ENCODE measurements around the gene OR2M2. TPM values are rescaled to one million over a fixed set of nuclear protein-coding genes. Genes with fewer than 3 reads are reported as not detected.

The OR2M2 gene
- total and polyA plus RNA-seq, 9 of the 15 experiments (the other 6 are each of a cell fraction or from before 2014, with no cell fraction given): not detected

DNA sequence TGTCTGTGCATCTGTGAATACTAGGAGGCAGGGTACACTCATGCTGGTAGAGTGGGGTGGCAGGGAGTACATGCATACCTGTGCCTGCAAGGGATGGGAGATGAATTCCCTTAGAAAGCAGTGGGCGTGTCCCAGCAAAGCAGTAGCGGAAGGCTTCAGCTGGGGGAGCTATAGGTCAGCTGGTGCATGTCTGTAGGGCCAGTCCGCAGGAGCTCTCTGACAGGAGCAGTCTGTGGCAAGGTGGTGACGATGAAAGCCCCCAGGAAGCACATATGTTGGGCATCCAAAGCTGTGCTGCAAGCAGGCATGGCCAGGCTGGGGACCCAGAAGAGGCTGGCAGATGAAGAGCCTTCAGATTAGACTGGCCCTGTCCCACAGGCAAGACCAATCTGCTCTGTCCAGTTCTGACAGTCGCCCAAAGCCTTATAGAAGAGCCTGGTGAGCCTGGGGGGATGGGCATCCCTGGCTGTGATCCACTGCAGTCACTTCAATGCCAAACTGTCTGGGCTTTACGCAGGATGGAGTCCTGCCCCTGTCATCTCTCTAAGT, 54.8 kb downstream of the OR2M2 start:
- Histone ChIP-seq H3K79me2 (ENCODE audit: control insufficient read depth, insufficient read depth, low read length) (no peaks in the 10 kb centered on the region), H3K4me2 (ENCODE audit: insufficient read depth, low read length) (no peak overlapping the region), H3K27ac (ENCODE audit: extremely low read depth, low read depth, low read length) (no peak overlapping the region), H2AFZ (ENCODE audit: low read depth, low read length) (no peak overlapping the region), H3K9me3 (replicated peaks; ENCODE audit: control insufficient read depth, insufficient read depth, low read depth, low read length) (peaks cover 4% of the 10 kb centered on the region; the same call in 1 of the 2 replicates), H3K9ac (ENCODE audit: insufficient read depth in 1 of 2, low read depth in 2 of 2, low read length in 2 of 2) (no peak overlapping the region), H3K4me3 (no peak overlapping the region), H3K27me3 (ENCODE audit: control insufficient read depth in 2 of 2, insufficient read depth in 2 of 2, low read length in 2 of 2) (no peaks in the 10 kb centered on the region), H3K4me1 (replicated peaks in 1 of 2; ENCODE audit: control insufficient read depth in 2 of 2, insufficient read depth in 2 of 2, low read length in 2 of 2) (no peaks in the 10 kb centered on the region), H3K36me3 (ENCODE audit: control insufficient read depth, insufficient read depth, low read length) (no peaks in the 10 kb centered on the region), H4K20me1 (replicated peaks; ENCODE audit: control insufficient read depth, insufficient read depth, low read length) (no peaks in the 10 kb centered on the region), H3K9me1 (ENCODE audit: control insufficient read depth, insufficient read depth, low read length) (no peaks in the 10 kb centered on the region)
- ATAC-seq (no peak), DNase-seq (ENCODE audit: extremely low read depth in 1 of 4, low spot score in 3 of 4) (no peak), FAIRE-seq (no peak)
- in situ Hi-C loops (cut with MboI): no loop called here
- intact Hi-C loops (cut with micrococcal nuclease): no loop called here
- BruUV-seq (replicated peaks): no TSS peak
- TF ChIP-seq NR2F6 (CRISPR knock-in tag; IDR thresholded peaks at IDR 0.05) (no peak), MIER1 (IDR thresholded peaks at IDR 0.05; ENCODE audit: low read depth) (no peak), ZNF239 (CRISPR knock-in tag; IDR thresholded peaks at IDR 0.05) (no peak), TEAD2 (tag; IDR thresholded peaks at IDR 0.05) (no peak)
- TF ChIP-seq, protein P1, sequence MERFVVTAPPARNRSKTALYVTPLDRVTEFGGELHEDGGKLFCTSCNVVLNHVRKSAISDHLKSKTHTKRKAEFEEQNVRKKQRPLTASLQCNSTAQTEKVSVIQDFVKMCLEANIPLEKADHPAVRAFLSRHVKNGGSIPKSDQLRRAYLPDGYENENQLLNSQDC (CRISPR knock-in tag; IDR thresholded peaks at IDR 0.05): no peak
- POLR2A ChIA-PET: no interaction called here
- WGBS (ENCODE audit: insufficient coverage, low coverage, missing lambda C conversion rate): 0% methylated on average over 6 of the region's 6 CpGs
- CTCF ChIA-PET (ENCODE audit: low intra/inter-chr PET ratio): no interaction called here

Other genes starting within 250 kb of the OR2M2 start
Only the 7 nearest of the 17 such genes appear.
- not detected in 2 replicates for gene OR2L3, start 128.0 kb upstream of the OR2M2 start, total RNA-seq (2014; rRNA removed)
- not detected in 2 replicates for gene OR2L3, start 128.0 kb upstream of the OR2M2 start, total RNA-seq (2014; rRNA removed; fragmentation: Illumina TruSeq; extraction: Trizol)
- not detected in 2 replicates for gene OR2L3, start 128.0 kb upstream of the OR2M2 start, total RNA-seq (2015; rRNA removed; fragmentation: Illumina TruSeq; extraction: Trizol)
- not detected in 2 replicates for gene OR2L3, start 128.0 kb upstream of the OR2M2 start, total RNA-seq (2021)
- not detected in 2 replicates for gene OR2L3, start 128.0 kb upstream of the OR2M2 start, polyA plus RNA-seq (2011; rRNA removed)
- gene OR2L3, start 128.0 kb upstream of the OR2M2 start, polyA plus RNA-seq (2014; fragmentation: Illumina TruSeq; extraction: Trizol): not detected in 2 replicates
- gene OR2L3, start 128.0 kb upstream of the OR2M2 start, polyA plus RNA-seq (2014; fragmentation: Nextera tagmentation; extraction: Ambion mirVana): not detected
- not detected in 2 replicates for gene OR2L3, start 128.0 kb upstream of the OR2M2 start, polyA plus RNA-seq (2014; rRNA removed)
- not detected in 2 replicates for gene OR2L13, start 79.6 kb upstream of the OR2M2 start, total RNA-seq (2014; rRNA removed)
- gene OR2L13, start 79.6 kb upstream of the OR2M2 start, total RNA-seq (2014; rRNA removed; fragmentation: Illumina TruSeq; extraction: Trizol): not detected in 2 replicates
- gene OR2L13, start 79.6 kb upstream of the OR2M2 start, total RNA-seq (2015; rRNA removed; fragmentation: Illumina TruSeq; extraction: Trizol): not detected in 2 replicates
- gene OR2L13, start 79.6 kb upstream of the OR2M2 start, total RNA-seq (2021): not detected in 2 replicates
- gene OR2L13, start 79.6 kb upstream of the OR2M2 start, polyA plus RNA-seq (2011; rRNA removed): not detected in 2 replicates
- not detected in 2 replicates for gene OR2L13, start 79.6 kb upstream of the OR2M2 start, polyA plus RNA-seq (2014; fragmentation: Illumina TruSeq; extraction: Trizol)
- gene OR2L13, start 79.6 kb upstream of the OR2M2 start, polyA plus RNA-seq (2014; fragmentation: Nextera tagmentation; extraction: Ambion mirVana): not detected
- not detected in 2 replicates for gene OR2L13, start 79.6 kb upstream of the OR2M2 start, polyA plus RNA-seq (2014; rRNA removed)
- not detected in 2 replicates for gene OR2M5, start 29.7 kb upstream of the OR2M2 start, total RNA-seq (2014; rRNA removed)
- gene OR2M5, start 29.7 kb upstream of the OR2M2 start, total RNA-seq (2014; rRNA removed; fragmentation: Illumina TruSeq; extraction: Trizol): not detected in 2 replicates
- gene OR2M5, start 29.7 kb upstream of the OR2M2 start, total RNA-seq (2015; rRNA removed; fragmentation: Illumina TruSeq; extraction: Trizol): not detected in 2 replicates
- gene OR2M5, start 29.7 kb upstream of the OR2M2 start, total RNA-seq (2021): not detected in 2 replicates
- not detected in 2 replicates for gene OR2M5, start 29.7 kb upstream of the OR2M2 start, polyA plus RNA-seq (2011; rRNA removed)
- not detected in 2 replicates for gene OR2M5, start 29.7 kb upstream of the OR2M2 start, polyA plus RNA-seq (2014; fragmentation: Illumina TruSeq; extraction: Trizol)
- gene OR2M5, start 29.7 kb upstream of the OR2M2 start, polyA plus RNA-seq (2014; fragmentation: Nextera tagmentation; extraction: Ambion mirVana): not detected
- not detected in 2 replicates for gene OR2M5, start 29.7 kb upstream of the OR2M2 start, polyA plus RNA-seq (2014; rRNA removed)
- gene OR2M3, start 22.4 kb downstream of the OR2M2 start, total RNA-seq (2014; rRNA removed): not detected in 2 replicates
- not detected in 2 replicates for gene OR2M3, start 22.4 kb downstream of the OR2M2 start, total RNA-seq (2014; rRNA removed; fragmentation: Illumina TruSeq; extraction: Trizol)
- not detected in 2 replicates for gene OR2M3, start 22.4 kb downstream of the OR2M2 start, total RNA-seq (2015; rRNA removed; fragmentation: Illumina TruSeq; extraction: Trizol)
- not detected in 2 replicates for gene OR2M3, start 22.4 kb downstream of the OR2M2 start, total RNA-seq (2021)
- not detected in 2 replicates for gene OR2M3, start 22.4 kb downstream of the OR2M2 start, polyA plus RNA-seq (2011; rRNA removed)
- gene OR2M3, start 22.4 kb downstream of the OR2M2 start, polyA plus RNA-seq (2014; fragmentation: Illumina TruSeq; extraction: Trizol): not detected in 2 replicates
- not detected for gene OR2M3, start 22.4 kb downstream of the OR2M2 start, polyA plus RNA-seq (2014; fragmentation: Nextera tagmentation; extraction: Ambion mirVana)
- not detected in 2 replicates for gene OR2M3, start 22.4 kb downstream of the OR2M2 start, polyA plus RNA-seq (2014; rRNA removed)
- gene OR2M4, start 56.6 kb downstream of the OR2M2 start, total RNA-seq (2014; rRNA removed): not detected in 2 replicates
- not detected in 2 replicates for gene OR2M4, start 56.6 kb downstream of the OR2M2 start, total RNA-seq (2014; rRNA removed; fragmentation: Illumina TruSeq; extraction: Trizol)
- gene OR2M4, start 56.6 kb downstream of the OR2M2 start, total RNA-seq (2015; rRNA removed; fragmentation: Illumina TruSeq; extraction: Trizol): not detected in 2 replicates
- gene OR2M4, start 56.6 kb downstream of the OR2M2 start, total RNA-seq (2021): not detected in 2 replicates
- gene OR2M4, start 56.6 kb downstream of the OR2M2 start, polyA plus RNA-seq (2011; rRNA removed): not detected in 2 replicates
- gene OR2M4, start 56.6 kb downstream of the OR2M2 start, polyA plus RNA-seq (2014; fragmentation: Illumina TruSeq; extraction: Trizol): not detected in 2 replicates
- gene OR2M4, start 56.6 kb downstream of the OR2M2 start, polyA plus RNA-seq (2014; fragmentation: Nextera tagmentation; extraction: Ambion mirVana): not detected
- not detected in 2 replicates for gene OR2M4, start 56.6 kb downstream of the OR2M2 start, polyA plus RNA-seq (2014; rRNA removed)
- 0.20 and 0.41 TPM in 2 replicates for gene OR2T33, start 103.2 kb downstream of the OR2M2 start, total RNA-seq (2014; rRNA removed)
- gene OR2T33, start 103.2 kb downstream of the OR2M2 start, total RNA-seq (2014; rRNA removed; fragmentation: Illumina TruSeq; extraction: Trizol): not detected in 2 replicates
- not detected in 2 replicates for gene OR2T33, start 103.2 kb downstream of the OR2M2 start, total RNA-seq (2015; rRNA removed; fragmentation: Illumina TruSeq; extraction: Trizol)
- 0.27 TPM in 1 of 2 replicates, not detected in the other for gene OR2T33, start 103.2 kb downstream of the OR2M2 start, total RNA-seq (2021)
- 0.11 TPM in 1 of 2 replicates, not detected in the other for gene OR2T33, start 103.2 kb downstream of the OR2M2 start, polyA plus RNA-seq (2011; rRNA removed)
- gene OR2T33, start 103.2 kb downstream of the OR2M2 start, polyA plus RNA-seq (2014; fragmentation: Illumina TruSeq; extraction: Trizol): not detected in 2 replicates
- gene OR2T33, start 103.2 kb downstream of the OR2M2 start, polyA plus RNA-seq (2014; fragmentation: Nextera tagmentation; extraction: Ambion mirVana): under 1 TPM in 1 of 2 experiments, not detected in 1; 0.06 TPM
- not detected in 2 replicates for gene OR2T33, start 103.2 kb downstream of the OR2M2 start, polyA plus RNA-seq (2014; rRNA removed)
- not detected in 2 replicates for gene OR2T12, start 128.6 kb downstream of the OR2M2 start, total RNA-seq (2014; rRNA removed)
- not detected in 2 replicates for gene OR2T12, start 128.6 kb downstream of the OR2M2 start, total RNA-seq (2014; rRNA removed; fragmentation: Illumina TruSeq; extraction: Trizol)
- not detected in 2 replicates for gene OR2T12, start 128.6 kb downstream of the OR2M2 start, total RNA-seq (2015; rRNA removed; fragmentation: Illumina TruSeq; extraction: Trizol)
- not detected in 2 replicates for gene OR2T12, start 128.6 kb downstream of the OR2M2 start, total RNA-seq (2021)
- gene OR2T12, start 128.6 kb downstream of the OR2M2 start, polyA plus RNA-seq (2011; rRNA removed): 0.01 and 0.30 TPM in 2 replicates
- gene OR2T12, start 128.6 kb downstream of the OR2M2 start, polyA plus RNA-seq (2014; fragmentation: Illumina TruSeq; extraction: Trizol): not detected in 2 replicates
- not detected for gene OR2T12, start 128.6 kb downstream of the OR2M2 start, polyA plus RNA-seq (2014; fragmentation: Nextera tagmentation; extraction: Ambion mirVana)
- gene OR2T12, start 128.6 kb downstream of the OR2M2 start, polyA plus RNA-seq (2014; rRNA removed): not detected in 2 replicates